Measurements from ENCODE around the gene ZNF532. TPM values are rescaled to one million over a fixed set of nuclear protein-coding genes. Genes with fewer than 3 reads are reported as not detected.
"Not testable (repeated sequence)": the region's sequence is repeated elsewhere in the genome, so short reads cannot be mapped to it uniquely, and the experiment has no call there.

Gene ZNF532
- 10 to 100 TPM; 55.5 to 71.7 (median 62.3) TPM for total RNA-seq

GRCh38 chr18:58864146-58865032, at the start of gene ZNF532:
Gene ZNF532, plus strand, starts transcription at chr18:58864877. CDS start in a region left out here.
- intact Hi-C loops (cut with DNase I; ENCODE audit: low total_unique reads), result no loop called here
- peak in 1 of 2 donors; percentile 63 for DNase-seq (ENCODE audit: low spot score in 2 of 2)
- no peak for TF ChIP-seq POLR2A (IDR thresholded peaks at IDR 0.05)
- TF ChIP-seq POLR2AphosphoS5 (IDR thresholded peaks at IDR 0.05), result peak in 1 of 3 donors; percentile 54
- TF ChIP-seq, protein P1, sequence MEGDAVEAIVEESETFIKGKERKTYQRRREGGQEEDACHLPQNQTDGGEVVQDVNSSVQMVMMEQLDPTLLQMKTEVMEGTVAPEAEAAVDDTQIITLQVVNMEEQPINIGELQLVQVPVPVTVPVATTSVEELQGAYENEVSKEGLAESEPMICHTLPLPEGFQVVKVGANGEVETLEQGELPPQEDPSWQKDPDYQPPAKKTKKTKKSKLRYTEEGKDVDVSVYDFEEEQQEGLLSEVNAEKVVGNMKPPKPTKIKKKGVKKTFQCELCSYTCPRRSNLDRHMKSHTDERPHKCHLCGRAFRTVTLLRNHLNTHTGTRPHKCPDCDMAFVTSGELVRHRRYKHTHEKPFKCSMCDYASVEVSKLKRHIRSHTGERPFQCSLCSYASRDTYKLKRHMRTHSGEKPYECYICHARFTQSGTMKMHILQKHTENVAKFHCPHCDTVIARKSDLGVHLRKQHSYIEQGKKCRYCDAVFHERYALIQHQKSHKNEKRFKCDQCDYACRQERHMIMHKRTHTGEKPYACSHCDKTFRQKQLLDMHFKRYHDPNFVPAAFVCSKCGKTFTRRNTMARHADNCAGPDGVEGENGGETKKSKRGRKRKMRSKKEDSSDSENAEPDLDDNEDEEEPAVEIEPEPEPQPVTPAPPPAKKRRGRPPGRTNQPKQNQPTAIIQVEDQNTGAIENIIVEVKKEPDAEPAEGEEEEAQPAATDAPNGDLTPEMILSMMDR (IDR thresholded peaks at IDR 0.05), result no peak

DNA sequence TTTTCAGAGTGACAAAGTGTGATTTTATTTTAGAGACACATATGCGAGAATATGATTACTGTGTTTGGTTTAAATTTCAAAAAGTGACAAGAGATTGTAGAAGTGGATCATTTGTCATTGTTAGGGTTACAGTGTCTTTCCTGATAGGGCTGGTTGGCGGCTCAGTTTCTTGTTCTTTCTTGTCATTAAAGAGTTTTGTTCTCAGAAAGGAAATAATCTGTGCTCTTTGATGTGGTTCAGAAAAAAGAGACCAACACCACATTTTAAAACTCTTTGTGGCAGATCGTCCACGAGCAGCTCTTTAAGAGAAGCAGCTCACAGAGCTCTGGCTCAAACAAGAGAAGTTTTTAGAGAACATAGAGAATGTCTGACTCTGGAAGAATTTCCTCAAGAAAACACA, 45.6 kb upstream of the ZNF532 start:
- intact Hi-C loops (cut with DNase I; ENCODE audit: low total_unique reads), result loop anchor here (10.0 kb wide), 1 partner anchor 846 kb away; no protein-coding TSS in a partner anchor

More at GRCh38 chr18:58864146-58865032, at the start of gene ZNF532:
- Histone ChIP-seq H3K27ac (peak within 1 kb of the TSS; percentile 98), H3K4me1 (peaks cover 5 to 18% of the 10 kb centered on the region in 2 donors), H3K9me3 (no peaks in the 10 kb centered on the region), H3K27me3 (no peaks in the 10 kb centered on the region), H3K4me3 (peak within 1 kb of the TSS; percentile 47 to 79 (median 58)), H3K36me3 (no peaks in the 10 kb centered on the region)

GRCh38 chr18:58820251-58820650, 44.4 kb upstream of the ZNF532 start:
- Histone ChIP-seq H3K36me3 (no peaks in the 10 kb centered on the region), H3K27me3 (no peaks in the 10 kb centered on the region), H3K27ac (no peak overlapping the region), H3K4me3 (no peak overlapping the region), H3K9me3 (no peaks in the 10 kb centered on the region), H3K4me1 (no peaks in the 10 kb centered on the region)
- intact Hi-C loops (cut with DNase I; ENCODE audit: low total_unique reads), result no loop called here
- DNase-seq (ENCODE audit: low spot score in 2 of 2), result no peak
- TF ChIP-seq POLR2AphosphoS5 (IDR thresholded peaks at IDR 0.05) (no peak), POLR2A (IDR thresholded peaks at IDR 0.05) (no peak)
- TF ChIP-seq, protein P1 (IDR thresholded peaks at IDR 0.05), result no peak

More for the DNA sequence above, 45.6 kb upstream of the ZNF532 start:
- Histone ChIP-seq H3K27ac (no peak overlapping the region), H3K9me3 (no peaks in the 10 kb centered on the region), H3K4me1 (no peaks in the 10 kb centered on the region), H3K4me3 (no peak overlapping the region), H3K27me3 (no peaks in the 10 kb centered on the region), H3K36me3 (no peaks in the 10 kb centered on the region)
- no peak for DNase-seq (ENCODE audit: low spot score in 2 of 2)
- TF ChIP-seq POLR2AphosphoS5 (IDR thresholded peaks at IDR 0.05) (no peak), POLR2A (IDR thresholded peaks at IDR 0.05) (no peak)
- TF ChIP-seq, protein P1 (IDR thresholded peaks at IDR 0.05), result no peak

DNA sequence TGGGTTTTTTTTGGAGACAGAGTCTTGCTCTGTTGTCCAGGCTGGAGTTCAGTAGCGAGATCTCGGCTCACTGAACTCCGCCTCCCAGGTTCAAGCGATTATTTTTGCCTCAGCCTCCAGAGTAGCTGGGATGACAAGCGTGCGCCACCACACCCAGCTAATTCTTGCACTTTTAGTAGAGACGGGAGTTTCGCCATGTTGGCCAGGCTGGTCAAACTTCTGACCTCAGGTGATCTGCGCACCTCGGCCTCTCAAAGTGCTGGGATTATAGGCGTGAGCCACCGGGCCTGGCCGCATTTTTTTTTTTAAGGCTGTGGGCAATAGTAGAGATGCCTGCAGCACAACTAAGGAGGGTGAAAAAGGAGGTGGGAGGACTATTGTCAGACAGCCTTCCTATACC, 41.7 kb upstream of the ZNF532 start:
- H3K4me1 ChIP-seq, result no peaks in the 10 kb centered on the region
- H3K9me3 ChIP-seq, result no peaks in the 10 kb centered on the region
- no peak overlapping the region for H3K27ac ChIP-seq
- no peak overlapping the region for H3K4me3 ChIP-seq
- H3K36me3 ChIP-seq, result no peaks in the 10 kb centered on the region
- DNase-seq (ENCODE audit: low spot score in 2 of 2), result no peak
- no peak for TF ChIP-seq POLR2AphosphoS5 (IDR thresholded peaks at IDR 0.05)
- TF ChIP-seq, protein P1 (IDR thresholded peaks at IDR 0.05), result no peak
- TF ChIP-seq POLR2A (IDR thresholded peaks at IDR 0.05), result no peak
- H3K27me3 ChIP-seq, result no peaks in the 10 kb centered on the region
- intact Hi-C loops (cut with DNase I; ENCODE audit: low total_unique reads), result no loop called here

DNA sequence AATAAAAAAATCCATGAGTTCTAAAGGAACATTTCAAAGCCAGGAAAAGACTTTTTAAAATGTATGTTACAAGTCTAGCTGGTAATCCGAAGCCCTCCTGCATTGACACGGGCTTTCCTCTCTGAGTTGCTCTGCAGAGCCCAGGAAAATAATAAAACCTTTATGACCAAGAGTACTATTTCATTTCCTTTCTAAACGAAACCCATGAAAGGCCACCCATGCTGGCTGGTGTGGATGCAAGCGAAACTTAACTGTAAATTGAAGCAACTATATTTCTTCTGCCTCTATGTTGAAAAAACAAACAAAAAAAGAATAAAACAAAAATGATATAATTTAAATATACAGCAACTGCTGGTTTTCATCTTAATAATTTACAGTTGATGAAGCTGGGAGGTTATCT, 41.3 kb upstream of the ZNF532 start:
- Histone ChIP-seq H3K36me3 (no peaks in the 10 kb centered on the region), H3K4me1 (no peaks in the 10 kb centered on the region), H3K27ac (no peak overlapping the region), H3K9me3 (no peaks in the 10 kb centered on the region), H3K4me3 (no peak overlapping the region), H3K27me3 (no peaks in the 10 kb centered on the region)
- TF ChIP-seq, protein P1 (IDR thresholded peaks at IDR 0.05), result no peak
- no peak for DNase-seq (ENCODE audit: low spot score in 2 of 2)
- intact Hi-C loops (cut with DNase I; ENCODE audit: low total_unique reads), result no loop called here

DNA sequence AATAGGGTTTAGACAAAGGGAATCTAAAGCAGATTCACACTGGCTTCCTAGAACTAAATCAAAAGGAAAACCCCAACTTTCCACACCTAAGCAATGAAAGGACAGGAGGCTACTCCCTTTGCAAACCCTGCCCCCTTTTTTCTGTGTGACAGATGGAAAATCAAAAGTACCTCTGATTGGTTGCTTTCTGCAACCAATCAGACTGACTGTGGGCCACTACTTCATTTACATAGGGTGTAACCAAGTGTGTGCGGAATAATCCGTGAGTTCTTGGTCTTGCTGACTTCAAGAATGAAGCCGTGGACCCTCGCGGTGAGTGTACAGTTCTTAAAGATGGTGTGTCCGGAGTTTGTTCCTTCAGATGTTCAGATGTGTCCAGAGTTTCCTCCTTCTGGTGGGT, 37.8 kb upstream of the ZNF532 start:
- not testable (repeated sequence) for H3K36me3 ChIP-seq

More for the DNA sequence above, 37.8 kb upstream of the ZNF532 start:
- H3K27me3 ChIP-seq; intact Hi-C loops (cut with DNase I; ENCODE audit: low total_unique reads); DNase-seq (ENCODE audit: low spot score in 2 of 2); H3K4me3 ChIP-seq; H3K9me3 ChIP-seq; H3K4me1 ChIP-seq; H3K27ac ChIP-seq: not testable (repeated sequence)
